ENCODE data around the gene SHMT2.

SHMT2 gene

DNA sequence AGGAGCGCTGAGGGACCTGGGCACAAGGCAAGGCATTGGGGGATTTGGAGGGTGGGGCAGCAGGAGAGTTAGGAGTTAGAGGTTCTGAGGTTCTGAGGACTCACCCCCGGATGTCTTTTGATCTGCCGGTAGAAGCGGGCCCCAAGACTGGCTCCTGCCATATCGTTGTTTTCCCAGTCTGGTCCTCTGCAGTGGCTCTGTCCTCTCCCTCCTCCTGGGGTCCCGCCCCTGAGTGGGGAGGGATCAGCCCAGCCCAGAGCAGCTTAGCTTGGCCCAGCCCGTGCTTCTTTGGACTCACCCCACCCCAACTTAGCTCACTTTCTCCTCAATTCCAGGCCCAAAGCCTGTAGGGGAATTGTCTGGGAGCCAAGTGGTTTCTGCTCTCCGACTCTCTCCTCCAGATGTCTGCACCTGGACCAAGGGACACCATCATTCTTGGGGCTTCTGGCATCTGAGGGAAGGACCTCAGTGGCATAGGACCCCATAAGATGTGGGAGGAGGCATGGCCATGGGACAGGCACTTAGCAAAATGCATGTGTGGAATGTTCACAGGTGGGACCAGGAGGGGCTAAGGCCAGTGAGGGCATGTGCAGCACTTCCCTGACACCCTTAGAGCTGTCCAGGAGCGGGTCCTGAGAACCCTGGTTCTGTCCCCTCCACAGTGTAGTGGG is 7.5 kb downstream of the SHMT2 start:
- Histone ChIP-seq H3K27me3 (ENCODE audit: insufficient read depth, low read length) (peaks cover 74% of the 10 kb centered on the region), H3K9ac (ENCODE audit: low read depth, low read length) (no peak overlapping the region), H3K9me3 (ENCODE audit: insufficient read depth, low read depth, low read length) (no peaks in the 10 kb centered on the region), H3K4me3 (ENCODE audit: low read length) (peak overlapping the region; percentile 57; the same call in 1 of the 2 replicates), H3K27ac (ENCODE audit: low read depth, low read length) (no peak overlapping the region), H3K36me3 (ENCODE audit: insufficient read depth, low read length) (peaks cover 26% of the 10 kb centered on the region), H3K4me1 (ENCODE audit: insufficient read depth, low read length) (peaks cover 14% of the 10 kb centered on the region)
- WGBS: 44% methylated on average over 8 of the region's 9 CpGs

DNA sequence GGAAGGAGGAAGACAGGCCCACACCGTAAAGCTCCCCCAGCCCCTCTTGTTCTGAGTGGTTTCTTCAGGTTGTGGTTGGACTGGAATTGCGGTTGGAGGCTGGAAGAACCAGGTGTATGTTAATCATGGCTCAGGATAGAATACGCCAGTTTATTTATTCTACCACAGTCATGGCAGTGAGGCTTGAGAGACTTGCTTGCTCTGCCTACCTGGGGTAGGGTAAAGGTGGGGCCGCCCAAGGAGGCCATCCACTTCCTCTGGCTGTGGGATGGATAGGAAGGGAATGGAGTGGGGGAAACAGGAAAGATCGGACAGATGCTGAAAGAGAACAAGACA is 8.1 kb downstream of the SHMT2 start:
- H3K9ac ChIP-seq (ENCODE audit: low read depth, low read length): no peak overlapping the region
- H3K9me3 ChIP-seq (ENCODE audit: insufficient read depth, low read depth, low read length): no peaks in the 10 kb centered on the region
- H3K36me3 ChIP-seq (ENCODE audit: insufficient read depth, low read length): peaks cover 21% of the 10 kb centered on the region
- H3K4me1 ChIP-seq (ENCODE audit: insufficient read depth, low read length): peaks cover 14% of the 10 kb centered on the region
- H3K27me3 ChIP-seq (ENCODE audit: insufficient read depth, low read length): peaks cover 79% of the 10 kb centered on the region
- H3K27ac ChIP-seq (ENCODE audit: low read depth, low read length): no peak overlapping the region
- H3K4me3 ChIP-seq (ENCODE audit: low read length): peak overlapping the region; percentile 57; the same call in 1 of the 2 replicates
- WGBS: 54% methylated on average over 4 of the region's 5 CpGs

GRCh38 chr12:57237932-57238853 is 8.7 kb downstream of the SHMT2 start:
- Histone ChIP-seq H3K27ac (ENCODE audit: low read depth, low read length) (no peak overlapping the region), H3K36me3 (ENCODE audit: insufficient read depth, low read length) (peaks cover 15% of the 10 kb centered on the region), H3K9ac (ENCODE audit: low read depth, low read length) (no peak overlapping the region), H3K9me3 (ENCODE audit: insufficient read depth, low read depth, low read length) (no peaks in the 10 kb centered on the region), H3K27me3 (ENCODE audit: insufficient read depth, low read length) (peaks cover 82% of the 10 kb centered on the region), H3K4me3 (ENCODE audit: low read length) (peak overlapping the region; percentile 57), H3K4me1 (ENCODE audit: insufficient read depth, low read length) (peaks cover 14% of the 10 kb centered on the region)
- WGBS: 3% methylated on average over 61 of the region's 63 CpGs

DNA sequence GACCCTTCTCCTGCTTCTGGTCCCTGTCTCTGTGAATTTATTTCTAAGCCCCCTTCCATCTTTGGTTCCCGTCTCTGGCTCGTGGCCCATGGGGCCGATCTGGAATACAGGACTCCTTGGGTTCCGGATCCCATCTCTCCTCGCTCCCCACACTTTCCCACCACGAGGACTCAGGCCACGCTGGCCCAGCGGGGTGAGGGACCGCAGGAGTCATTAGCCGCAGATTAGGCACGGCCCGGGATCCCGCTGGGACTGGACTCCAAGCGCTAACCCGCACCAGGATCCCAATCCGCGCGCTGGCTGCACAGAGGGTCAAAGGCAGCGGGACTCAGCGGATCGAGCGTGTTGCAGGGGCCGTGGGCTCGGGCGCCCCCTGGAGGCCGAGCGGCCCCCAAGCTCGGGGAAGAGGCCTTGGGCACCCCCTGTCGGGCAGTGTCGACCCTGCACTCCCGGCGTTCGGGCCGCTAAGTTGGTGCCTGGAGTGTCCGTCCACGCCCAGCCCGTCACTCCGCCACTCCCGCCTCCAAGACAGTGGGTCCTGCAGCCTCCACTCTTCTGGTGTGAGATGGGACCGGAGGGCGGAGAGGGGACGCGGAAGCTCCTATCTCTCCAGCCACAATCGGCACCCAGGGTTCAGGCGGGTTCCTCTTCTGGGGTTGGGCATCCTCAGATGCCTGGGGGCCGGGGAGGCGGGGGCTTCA is 9.5 kb downstream of the SHMT2 start:
- Histone ChIP-seq H3K9me3 (ENCODE audit: insufficient read depth, low read depth, low read length) (no peaks in the 10 kb centered on the region), H3K27me3 (ENCODE audit: insufficient read depth, low read length) (peaks cover 85% of the 10 kb centered on the region), H3K36me3 (ENCODE audit: insufficient read depth, low read length) (peaks cover 7% of the 10 kb centered on the region), H3K9ac (ENCODE audit: low read depth, low read length) (no peak overlapping the region), H3K27ac (ENCODE audit: low read depth, low read length) (no peak overlapping the region), H3K4me1 (ENCODE audit: insufficient read depth, low read length) (peaks cover 14% of the 10 kb centered on the region), H3K4me3 (ENCODE audit: low read length) (peak overlapping the region; percentile 57)
- 3% methylated on average over 47 of the region's 47 CpGs for WGBS

GRCh38 chr12:57239587-57240065 is 10.1 kb downstream of the SHMT2 start:
- Histone ChIP-seq H3K9ac (ENCODE audit: low read depth, low read length) (peak overlapping the region; percentile 69), H3K4me3 (ENCODE audit: low read length) (peak overlapping the region; percentile 57), H3K36me3 (ENCODE audit: insufficient read depth, low read length) (peaks cover under 1% of the 10 kb centered on the region; the same call in 1 of the 2 replicates), H3K4me1 (ENCODE audit: insufficient read depth, low read length) (peaks cover 14% of the 10 kb centered on the region), H3K9me3 (ENCODE audit: insufficient read depth, low read depth, low read length) (no peaks in the 10 kb centered on the region), H3K27me3 (ENCODE audit: insufficient read depth, low read length) (peaks cover 90% of the 10 kb centered on the region), H3K27ac (ENCODE audit: low read depth, low read length) (no peak overlapping the region)
- 2% methylated on average over 14 of the region's 14 CpGs for WGBS

- peak overlapping the region; percentile 57 for H3K4me3 ChIP-seq (ENCODE audit: low read length)
- H3K27me3 ChIP-seq (ENCODE audit: insufficient read depth, low read length): peaks cover 84% of the 10 kb centered on the region
- H3K9ac ChIP-seq (ENCODE audit: low read depth, low read length): peak overlapping the region; percentile 69
- 1% methylated on average over 68 of the region's 72 CpGs for WGBS
- no peaks in the 10 kb centered on the region for H3K36me3 ChIP-seq (ENCODE audit: insufficient read depth, low read length)
- H3K4me1 ChIP-seq (ENCODE audit: insufficient read depth, low read length): peaks cover 14% of the 10 kb centered on the region
- no peaks in the 10 kb centered on the region for H3K9me3 ChIP-seq (ENCODE audit: insufficient read depth, low read depth, low read length)
- no peak overlapping the region for H3K27ac ChIP-seq (ENCODE audit: low read depth, low read length)
These were observed 10.8 kb downstream of the SHMT2 start for GRCh38 chr12:57240066-57240921.

GRCh38 chr12:57240926-57241401 is 11.5 kb downstream of the SHMT2 start:
- Histone ChIP-seq H3K9ac (ENCODE audit: low read depth, low read length) (no peak overlapping the region), H3K4me3 (ENCODE audit: low read length) (peak overlapping the region; percentile 57), H3K4me1 (ENCODE audit: insufficient read depth, low read length) (peaks cover 14% of the 10 kb centered on the region)

GRCh38 chr12:57241402-57242310 is 12.1 kb downstream of the SHMT2 start:
- no peaks in the 10 kb centered on the region for H3K36me3 ChIP-seq (ENCODE audit: insufficient read depth, low read length)
- peaks cover 15% of the 10 kb centered on the region for H3K4me1 ChIP-seq (ENCODE audit: insufficient read depth, low read length)
- no peak overlapping the region for H3K9ac ChIP-seq (ENCODE audit: low read depth, low read length)
- 13% methylated on average over 47 of the region's 48 CpGs for WGBS
- H3K9me3 ChIP-seq (ENCODE audit: insufficient read depth, low read depth, low read length): no peaks in the 10 kb centered on the region
- H3K27ac ChIP-seq (ENCODE audit: low read depth, low read length): no peak overlapping the region
- peaks cover 71% of the 10 kb centered on the region for H3K27me3 ChIP-seq (ENCODE audit: insufficient read depth, low read length)
- no peak overlapping the region; the same call in 1 of the 2 replicates for H3K4me3 ChIP-seq (ENCODE audit: low read length)

More at GRCh38 chr12:57240926-57241401, 11.5 kb downstream of the SHMT2 start:
- H3K27me3 ChIP-seq (ENCODE audit: insufficient read depth, low read length): peaks cover 78% of the 10 kb centered on the region
- no peaks in the 10 kb centered on the region for H3K9me3 ChIP-seq (ENCODE audit: insufficient read depth, low read depth, low read length)
- no peak overlapping the region for H3K27ac ChIP-seq (ENCODE audit: low read depth, low read length)
- 8% methylated on average over 19 of the region's 19 CpGs for WGBS
- H3K36me3 ChIP-seq (ENCODE audit: insufficient read depth, low read length): no peaks in the 10 kb centered on the region

DNA sequence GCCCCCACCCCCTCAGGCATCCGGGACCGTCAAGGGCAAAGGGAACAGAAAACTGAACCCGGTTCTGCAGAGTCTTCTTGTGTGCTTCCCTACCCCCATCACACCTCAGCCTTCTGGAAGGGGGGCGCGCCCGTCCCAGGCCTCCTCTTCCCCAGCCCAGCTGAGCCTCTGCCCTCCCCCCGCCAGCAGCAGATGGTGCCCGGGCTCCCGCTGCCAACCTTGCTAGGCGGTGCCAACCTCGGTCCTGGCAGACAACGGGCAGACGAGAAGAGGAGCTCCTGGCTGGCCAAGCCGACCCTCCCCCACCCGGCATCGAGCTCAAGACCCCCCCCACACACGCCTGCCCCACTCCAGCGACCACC is 12.8 kb downstream of the SHMT2 start:
- peaks cover 20% of the 10 kb centered on the region for H3K4me1 ChIP-seq (ENCODE audit: insufficient read depth, low read length)
- no peak overlapping the region for H3K27ac ChIP-seq (ENCODE audit: low read depth, low read length)
- no peaks in the 10 kb centered on the region for H3K36me3 ChIP-seq (ENCODE audit: insufficient read depth, low read length)
- peaks cover 64% of the 10 kb centered on the region for H3K27me3 ChIP-seq (ENCODE audit: insufficient read depth, low read length)
- WGBS: 4% methylated on average over 18 of the region's 18 CpGs
- H3K4me3 ChIP-seq (ENCODE audit: low read length): peak overlapping the region; percentile 64
- no peaks in the 10 kb centered on the region for H3K9me3 ChIP-seq (ENCODE audit: insufficient read depth, low read depth, low read length)
- H3K9ac ChIP-seq (ENCODE audit: low read depth, low read length): no peak overlapping the region

Measured in HUES64 (cell line).